Epithelial cell of esophagus (primary cell): Measurements from ENCODE around the gene SRRD.
A peak's percentile ranks its signal among the peaks of the same experiment; 100 is the strongest.
"Not testable (repeated sequence)": the region's sequence is repeated elsewhere in the genome, so short reads cannot be mapped to it uniquely, and the experiment has no call there.

Experiments used
- DNase-seq: peaks from one replicate; pipeline ENCODE4 v3.0.0; 2010; ENCODE audit warnings: low read depth
- H3K4me3 ChIP-seq: 2 replicates; pipeline ENCODE4 v1.5.1; 2011; ENCODE audit warnings: mild to moderate bottlenecking, low read length, control low read depth
- CTCF ChIP-seq: IDR thresholded peaks from 2 replicates; pipeline ENCODE4 v1.5.1; 2011; ENCODE audit warnings: low read depth, mild to moderate bottlenecking, low read length, control low read depth, inconsistent platforms; ENCODE audit not compliant: insufficient read depth; ENCODE audit errors: missing control alignments

SRRD gene

DNA sequence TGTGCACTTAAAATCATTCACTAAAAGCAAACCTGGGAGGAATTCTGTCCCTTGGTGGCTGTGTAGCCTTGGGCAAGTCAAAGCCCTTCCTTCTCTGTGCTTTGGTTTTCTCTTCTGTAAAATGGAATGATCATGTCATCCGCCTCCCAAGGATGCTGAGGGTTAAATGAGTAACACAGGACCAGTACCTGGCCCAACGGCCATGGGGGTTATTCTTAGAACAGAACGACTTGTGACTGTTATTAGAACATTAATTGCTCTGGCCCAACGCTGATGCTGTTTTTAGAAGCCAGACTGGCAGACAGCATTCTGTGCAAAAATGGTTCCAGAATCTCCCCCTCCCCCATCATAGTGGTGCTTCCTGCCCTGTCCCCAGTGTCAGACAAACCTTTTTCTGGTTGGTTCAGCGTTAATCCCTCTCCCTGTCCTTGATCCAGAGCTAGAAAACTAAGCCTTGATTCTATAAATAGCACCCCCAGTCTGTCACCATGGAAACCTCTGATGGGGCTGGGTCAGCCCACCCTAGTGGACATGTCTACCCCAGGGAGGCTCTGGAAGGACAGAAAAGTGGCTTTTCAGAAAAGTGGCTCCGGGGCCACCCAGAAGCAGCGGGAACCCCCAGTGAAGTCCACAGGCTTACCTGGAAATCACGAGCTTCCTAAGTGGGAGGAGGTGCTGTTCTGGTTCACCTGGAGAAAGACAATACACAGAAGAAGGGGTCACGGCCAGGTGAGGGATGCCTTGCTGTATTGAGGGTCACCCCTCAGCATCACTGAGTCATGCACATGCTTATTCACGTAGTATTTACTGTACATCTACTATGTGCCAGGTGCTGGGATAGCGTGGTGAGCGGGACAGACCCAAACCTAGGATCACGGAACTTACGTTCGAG lies 44.1 kb downstream of the SRRD start:
- H3K4me3 ChIP-seq = no peak overlapping the region
- no peak for TF ChIP-seq CTCF
- DNase-seq = no peak

DNA sequence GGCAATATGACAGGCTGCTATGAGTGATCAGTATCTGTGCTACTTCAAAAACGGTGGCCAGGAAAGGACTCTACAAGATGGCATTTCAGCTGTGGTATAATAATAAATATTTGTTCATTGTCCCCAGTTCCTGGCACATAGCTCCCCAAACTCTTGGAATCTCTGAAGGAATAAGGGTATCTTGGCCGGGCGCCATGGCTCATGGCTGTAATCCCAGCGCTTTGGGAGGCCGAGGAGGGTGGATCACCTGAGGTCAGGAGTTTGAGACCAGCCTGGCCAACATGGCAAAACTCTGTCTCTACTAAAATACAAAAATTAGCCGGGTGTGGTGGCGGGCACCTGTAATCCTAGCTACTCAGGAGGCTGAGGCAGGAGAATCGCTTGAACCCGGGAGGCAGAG lies 44.8 kb downstream of the SRRD start:
- H3K4me3 ChIP-seq, DNase-seq: not testable (repeated sequence)

DNA sequence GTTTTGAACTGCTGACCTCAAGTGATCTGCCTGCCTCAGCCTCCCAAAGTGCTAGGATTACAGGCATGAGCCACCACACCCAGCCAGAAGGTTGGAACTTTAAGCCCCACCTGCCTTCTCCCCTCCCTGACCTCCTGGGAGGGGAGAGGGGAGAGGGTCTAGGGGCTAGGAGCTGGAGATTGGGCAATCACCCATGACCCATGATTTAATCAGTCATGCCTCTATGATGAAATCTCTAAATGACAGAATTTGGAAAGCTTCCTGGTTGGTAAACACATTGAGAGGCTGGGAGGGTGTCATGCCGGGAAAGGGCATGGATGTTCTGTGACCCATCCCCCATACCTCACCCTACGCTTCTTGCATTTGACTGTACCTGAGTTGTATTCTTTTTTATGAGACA lies 45.7 kb downstream of the SRRD start:
- TF ChIP-seq CTCF = no peak
- peak; percentile 76 for DNase-seq
- H3K4me3 ChIP-seq = no peak overlapping the region

GRCh38 chr22:26534171-26534855 lies 50.6 kb downstream of the SRRD start:
- TF ChIP-seq CTCF = no peak
- peak; percentile 84 for DNase-seq
- no peak overlapping the region for H3K4me3 ChIP-seq

GRCh38 chr22:26534874-26535602 lies 51.4 kb downstream of the SRRD start:
- no peak overlapping the region for H3K4me3 ChIP-seq
- no peak for DNase-seq
- TF ChIP-seq CTCF = no peak

- no peak for TF ChIP-seq CTCF
- no peak overlapping the region for H3K4me3 ChIP-seq
- DNase-seq = no peak
These were observed 51.9 kb downstream of the SRRD start for GRCh38 chr22:26535603-26535908.

GRCh38 chr22:26536056-26536761 lies 52.5 kb downstream of the SRRD start:
- no peak overlapping the region for H3K4me3 ChIP-seq
- TF ChIP-seq CTCF = no peak
- DNase-seq = peak; percentile 77
